ENCODE results near the gene RPTOR. TPM values are rescaled to one million over a fixed set of nuclear protein-coding genes. Genes with fewer than 3 reads are reported as not detected.

Gene RPTOR
- total RNA-seq, 1 experiment from 2014 or later: 25.1 TPM

DNA sequence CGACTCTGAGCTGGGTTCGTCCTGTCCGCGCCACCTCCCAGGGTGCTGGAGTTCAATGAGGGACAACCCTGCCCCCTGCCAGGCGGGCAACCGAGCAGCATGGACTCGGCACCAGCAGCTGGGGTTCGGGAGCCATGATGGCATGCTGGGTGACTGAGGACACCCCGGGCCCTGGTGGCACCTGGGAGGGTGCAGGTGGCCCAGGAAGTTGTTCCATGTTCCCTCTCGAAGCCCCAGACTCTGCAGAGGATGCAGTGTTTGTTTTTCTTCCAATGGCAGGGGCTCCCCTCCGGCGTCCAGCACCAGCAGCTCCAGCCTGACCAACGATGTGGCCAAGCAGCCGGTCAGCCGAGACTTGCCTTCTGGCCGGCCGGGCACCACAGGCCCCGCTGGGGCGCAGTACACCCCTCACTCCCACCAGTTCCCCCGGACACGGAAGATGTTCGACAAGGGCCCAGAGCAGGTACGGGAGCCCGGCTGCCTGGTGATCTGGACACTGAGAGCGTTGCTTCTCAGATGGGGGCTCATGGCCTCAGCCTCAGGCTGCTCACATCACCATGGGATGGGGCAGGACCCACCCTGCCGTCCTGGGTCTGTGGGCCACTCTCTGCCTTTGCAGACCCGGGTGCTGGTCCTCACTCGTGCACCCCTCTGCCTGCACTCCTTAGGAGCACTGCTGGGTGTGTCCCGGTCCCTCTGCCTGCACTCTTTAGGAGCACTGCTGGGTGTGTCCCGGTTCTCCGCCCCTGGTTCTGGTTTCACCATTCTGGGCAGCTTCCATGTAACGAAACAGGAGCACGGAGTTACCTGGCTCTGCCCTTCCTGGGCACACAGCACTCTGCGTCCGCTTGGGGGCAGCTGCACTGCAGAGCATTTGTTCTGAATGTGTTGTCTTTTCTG is 378.8 kb downstream of the RPTOR start:
- no peaks in the 10 kb centered on the region for H3K4me1 ChIP-seq (ENCODE audit: insufficient read depth, low read length)
- no peaks in the 10 kb centered on the region for H3K79me1 ChIP-seq (ENCODE audit: insufficient read depth, low read depth, low read length, poor library complexity, severe bottlenecking)
- H4K91ac ChIP-seq (ENCODE audit: insufficient read length, low read depth, low read length): no peak overlapping the region
- Mint-ChIP-seq H3K36me3 (ENCODE audit: insufficient read depth in 1 of 3, low read depth in 3 of 3) (peaks cover 0 to 14% (median 11%) of the 10 kb centered on the region in 3 experiments), H3K27me3 (ENCODE audit: low read depth) (peaks cover 50% of the 10 kb centered on the region), H3K27ac (no peak overlapping the region), H3K4me1 (peaks cover 20 to 22% of the 10 kb centered on the region in 2 experiments), H3K4me3 (no peak overlapping the region), H3K9me3 (no peaks in the 10 kb centered on the region)
- H3K56ac ChIP-seq (ENCODE audit: insufficient read length, low read depth, low read length): no peak overlapping the region
- no peak overlapping the region for H3K9ac ChIP-seq (ENCODE audit: extremely low read depth, insufficient read length, low read length)
- no peak overlapping the region; the same call in 1 of the 2 replicates for H3K14ac ChIP-seq (ENCODE audit: insufficient read depth, low read length)
- H3K4ac ChIP-seq (ENCODE audit: low read depth, low read length): no peak overlapping the region
- TF ChIP-seq, protein P1, sequence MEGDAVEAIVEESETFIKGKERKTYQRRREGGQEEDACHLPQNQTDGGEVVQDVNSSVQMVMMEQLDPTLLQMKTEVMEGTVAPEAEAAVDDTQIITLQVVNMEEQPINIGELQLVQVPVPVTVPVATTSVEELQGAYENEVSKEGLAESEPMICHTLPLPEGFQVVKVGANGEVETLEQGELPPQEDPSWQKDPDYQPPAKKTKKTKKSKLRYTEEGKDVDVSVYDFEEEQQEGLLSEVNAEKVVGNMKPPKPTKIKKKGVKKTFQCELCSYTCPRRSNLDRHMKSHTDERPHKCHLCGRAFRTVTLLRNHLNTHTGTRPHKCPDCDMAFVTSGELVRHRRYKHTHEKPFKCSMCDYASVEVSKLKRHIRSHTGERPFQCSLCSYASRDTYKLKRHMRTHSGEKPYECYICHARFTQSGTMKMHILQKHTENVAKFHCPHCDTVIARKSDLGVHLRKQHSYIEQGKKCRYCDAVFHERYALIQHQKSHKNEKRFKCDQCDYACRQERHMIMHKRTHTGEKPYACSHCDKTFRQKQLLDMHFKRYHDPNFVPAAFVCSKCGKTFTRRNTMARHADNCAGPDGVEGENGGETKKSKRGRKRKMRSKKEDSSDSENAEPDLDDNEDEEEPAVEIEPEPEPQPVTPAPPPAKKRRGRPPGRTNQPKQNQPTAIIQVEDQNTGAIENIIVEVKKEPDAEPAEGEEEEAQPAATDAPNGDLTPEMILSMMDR (conservative IDR thresholded peaks at IDR 0.05): no peak
- H2BK5ac ChIP-seq (ENCODE audit: insufficient read length, low read length): no peak overlapping the region
- no peak overlapping the region for H2AFZ ChIP-seq (ENCODE audit: low read length)
- no peaks in the 10 kb centered on the region for H3K9me3 ChIP-seq (ENCODE audit: control insufficient read depth, low read depth, low read length)
- H3K27me3 ChIP-seq (ENCODE audit: insufficient read depth, low read length): no peaks in the 10 kb centered on the region; the same call in 1 of the 2 replicates
- no peak overlapping the region for H2BK12ac ChIP-seq (ENCODE audit: insufficient read length, low read depth, low read length)
- no peak overlapping the region for H3K23ac ChIP-seq (ENCODE audit: insufficient read length, low read depth, low read length)
- no peak for DNase-seq
- H3T11ph ChIP-seq (ENCODE audit: low read length): no peak overlapping the region
- no peak overlapping the region for H3K27ac ChIP-seq (ENCODE audit: insufficient read length, low read depth, low read length)
- no peak overlapping the region for H2BK15ac ChIP-seq (ENCODE audit: low read depth, low read length)
- peaks cover 3% of the 10 kb centered on the region for H3K23me2 ChIP-seq (ENCODE audit: insufficient read length, low read depth, low read length, poor library complexity, severe bottlenecking)
- H4K20me1 ChIP-seq (ENCODE audit: control insufficient read depth, insufficient read depth, insufficient read length): no peaks in the 10 kb centered on the region
- H2AK5ac ChIP-seq (ENCODE audit: insufficient read length, low read length): no peak overlapping the region
- no peak overlapping the region for H2BK20ac ChIP-seq (ENCODE audit: low read depth, low read length, poor library complexity, severe bottlenecking)
- no peak overlapping the region for H4K5ac ChIP-seq (ENCODE audit: insufficient read length, low read depth, low read length)
- no peak overlapping the region for H3K4me2 ChIP-seq (ENCODE audit: insufficient read depth, insufficient read length, low read length)
- no peaks in the 10 kb centered on the region for H3K79me2 ChIP-seq (ENCODE audit: insufficient read depth, low read length)
- no peak overlapping the region for H2BK120ac ChIP-seq (ENCODE audit: low read depth, low read length, poor library complexity, severe bottlenecking)
- no peak overlapping the region for H4K8ac ChIP-seq (replicated peaks; ENCODE audit: insufficient read length, low read depth, low read length)
- WGBS (ENCODE audit: extremely low coverage, insufficient read length, low lambda C conversion rate): no CpG with 5 or more reads among the region's 35 CpGs
- H3K18ac ChIP-seq (ENCODE audit: insufficient read length, low read depth, low read length): no peak overlapping the region

Measured in H9 (cell line).